GM18858 (cell line): ENCODE data around the gene ARHGDIA.

Source experiments
- ATAC-seq: cut with Tn5 transposase; IDR thresholded peaks from one replicate; pipeline ENCODE4 v1.9.1; 2021; ENCODE audit not compliant: unreplicated experiment

The ARHGDIA gene

GRCh38 chr17:81888988-81889595 lies 18.0 kb upstream of the ARHGDIA start:
- ATAC-seq: no peak

- no peak for ATAC-seq
Measured at GRCh38 chr17:81888105-81888987, 17.2 kb upstream of the ARHGDIA start.

- ATAC-seq: no peak
Measured at GRCh38 chr17:81885869-81886548, 14.9 kb upstream of the ARHGDIA start.

GRCh38 chr17:81885454-81885853 lies 14.3 kb upstream of the ARHGDIA start:
- no peak for ATAC-seq

GRCh38 chr17:81884968-81885367 lies 13.8 kb upstream of the ARHGDIA start:
- ATAC-seq: no peak

GRCh38 chr17:81884520-81884919 lies 13.4 kb upstream of the ARHGDIA start:
- ATAC-seq: no peak

GRCh38 chr17:81879121-81879520 lies 8.0 kb upstream of the ARHGDIA start:
- no peak for ATAC-seq

GRCh38 chr17:81878294-81878693 lies 7.2 kb upstream of the ARHGDIA start:
- ATAC-seq: no peak

- no peak for ATAC-seq
Measured at GRCh38 chr17:81877569-81877968, 6.4 kb upstream of the ARHGDIA start.

GRCh38 chr17:81871387-81872230 lies 472 bp upstream of the ARHGDIA start:
- ATAC-seq: no peak

GRCh38 chr17:81870131-81870980 lies 781 bp downstream of the ARHGDIA start:
- no peak for ATAC-seq

GRCh38 chr17:81869221-81870130 lies 1.7 kb downstream of the ARHGDIA start:
- no peak for ATAC-seq

GRCh38 chr17:81868674-81869220 lies 2.4 kb downstream of the ARHGDIA start:
- ATAC-seq: no peak

GRCh38 chr17:81867991-81868673 lies 3.0 kb downstream of the ARHGDIA start:
- no peak for ATAC-seq

GRCh38 chr17:81867170-81867990 lies 3.8 kb downstream of the ARHGDIA start:
- ATAC-seq: no peak

GRCh38 chr17:81866440-81867169 lies 4.5 kb downstream of the ARHGDIA start:
- ATAC-seq: no peak
